ENCODE results near the gene SLC2A13.

SLC2A13 gene

DNA sequence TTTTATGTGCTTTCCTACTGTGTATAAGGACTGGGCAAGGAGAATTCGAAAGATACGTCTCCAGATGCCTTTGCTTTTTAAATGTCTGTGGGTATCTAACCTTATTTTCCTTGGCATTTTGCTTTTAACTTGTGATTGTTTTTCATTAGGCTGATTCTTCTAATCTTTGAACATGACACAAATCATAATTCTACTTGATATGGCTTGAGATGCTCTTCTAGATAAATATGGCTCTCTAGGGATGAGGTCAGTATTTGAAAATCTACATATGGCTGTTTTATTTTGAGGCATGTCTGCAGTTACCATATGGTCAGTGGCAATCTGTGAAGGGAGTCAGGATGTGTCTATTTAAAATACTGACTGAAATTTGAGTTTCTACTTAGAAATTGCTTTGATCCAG lies 139.2 kb downstream of the SLC2A13 start:
- DNase-seq (ENCODE audit: low read depth) = no peak
- TF ChIP-seq, protein P1, sequence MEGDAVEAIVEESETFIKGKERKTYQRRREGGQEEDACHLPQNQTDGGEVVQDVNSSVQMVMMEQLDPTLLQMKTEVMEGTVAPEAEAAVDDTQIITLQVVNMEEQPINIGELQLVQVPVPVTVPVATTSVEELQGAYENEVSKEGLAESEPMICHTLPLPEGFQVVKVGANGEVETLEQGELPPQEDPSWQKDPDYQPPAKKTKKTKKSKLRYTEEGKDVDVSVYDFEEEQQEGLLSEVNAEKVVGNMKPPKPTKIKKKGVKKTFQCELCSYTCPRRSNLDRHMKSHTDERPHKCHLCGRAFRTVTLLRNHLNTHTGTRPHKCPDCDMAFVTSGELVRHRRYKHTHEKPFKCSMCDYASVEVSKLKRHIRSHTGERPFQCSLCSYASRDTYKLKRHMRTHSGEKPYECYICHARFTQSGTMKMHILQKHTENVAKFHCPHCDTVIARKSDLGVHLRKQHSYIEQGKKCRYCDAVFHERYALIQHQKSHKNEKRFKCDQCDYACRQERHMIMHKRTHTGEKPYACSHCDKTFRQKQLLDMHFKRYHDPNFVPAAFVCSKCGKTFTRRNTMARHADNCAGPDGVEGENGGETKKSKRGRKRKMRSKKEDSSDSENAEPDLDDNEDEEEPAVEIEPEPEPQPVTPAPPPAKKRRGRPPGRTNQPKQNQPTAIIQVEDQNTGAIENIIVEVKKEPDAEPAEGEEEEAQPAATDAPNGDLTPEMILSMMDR (conservative IDR thresholded peaks at IDR 0.05; ENCODE audit: low read depth, low read length) = no peak

GRCh38 chr12:39966256-39966655 lies 139.6 kb downstream of the SLC2A13 start:
- TF ChIP-seq, protein P1 (conservative IDR thresholded peaks at IDR 0.05; ENCODE audit: low read depth, low read length) = no peak
- no peak overlapping the region for H3K4me3 ChIP-seq (ENCODE audit: low read depth, low read length)
- no peak for DNase-seq (ENCODE audit: low read depth)

More for the DNA sequence above, 139.2 kb downstream of the SLC2A13 start:
- H3K4me3 ChIP-seq (ENCODE audit: low read depth, low read length) = no peak overlapping the region

- TF ChIP-seq, protein P1 (conservative IDR thresholded peaks at IDR 0.05; ENCODE audit: low read depth, low read length) = no peak
- no peak for DNase-seq (ENCODE audit: low read depth)
- no peak overlapping the region for H3K4me3 ChIP-seq (ENCODE audit: low read depth, low read length)
Observed at GRCh38 chr12:39959467-39959866, 146.4 kb downstream of the SLC2A13 start.

GRCh38 chr12:39959031-39959430 lies 146.8 kb downstream of the SLC2A13 start:
- TF ChIP-seq, protein P1 (conservative IDR thresholded peaks at IDR 0.05; ENCODE audit: low read depth, low read length) = no peak
- DNase-seq (ENCODE audit: low read depth) = no peak
- no peak overlapping the region for H3K4me3 ChIP-seq (ENCODE audit: low read depth, low read length)

GRCh38 chr12:39958377-39958776 lies 147.5 kb downstream of the SLC2A13 start:
- peak; percentile 9 for DNase-seq (ENCODE audit: low read depth)
- H3K4me3 ChIP-seq (ENCODE audit: low read depth, low read length) = no peak overlapping the region
- TF ChIP-seq, protein P1 (conservative IDR thresholded peaks at IDR 0.05; ENCODE audit: low read depth, low read length) = peak; percentile 52

DNA sequence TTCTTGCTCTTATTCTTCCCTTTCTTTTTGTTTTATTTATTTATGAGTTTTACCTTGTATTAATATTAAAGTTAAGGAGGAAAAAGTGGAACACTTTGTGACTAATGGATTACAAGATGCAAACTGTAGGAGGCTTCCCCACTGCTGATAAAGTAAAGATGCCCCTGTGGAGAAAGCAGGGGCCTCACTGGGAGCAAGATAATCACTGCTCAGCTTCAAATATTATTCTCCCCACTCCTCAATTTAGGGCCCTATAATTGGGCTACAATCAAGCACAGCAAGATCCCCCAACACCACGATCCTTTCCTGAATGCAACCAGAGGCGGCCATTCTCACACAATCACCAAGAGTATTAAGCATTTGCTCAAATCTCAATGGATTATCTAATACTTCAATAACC lies 149.2 kb downstream of the SLC2A13 start:
- TF ChIP-seq, protein P1 (conservative IDR thresholded peaks at IDR 0.05; ENCODE audit: low read depth, low read length) = no peak
- DNase-seq (ENCODE audit: low read depth) = no peak

GRCh38 chr12:39946361-39947280 lies 159.3 kb downstream of the SLC2A13 start:
- H3K4me3 ChIP-seq (ENCODE audit: low read depth, low read length) = no peak overlapping the region
- TF ChIP-seq, protein P1 (conservative IDR thresholded peaks at IDR 0.05; ENCODE audit: low read depth, low read length) = no peak
- DNase-seq (ENCODE audit: low read depth) = no peak

More for the DNA sequence above, 149.2 kb downstream of the SLC2A13 start:
- no peak overlapping the region for H3K4me3 ChIP-seq (ENCODE audit: low read depth, low read length)

Data from choroid plexus epithelial cell (primary cell).